Germinal center (tissue), 1 donor: ENCODE results near the gene KDELR3.

ENCODE experiments used
- DNase-seq: peaks from one replicate; pipeline ENCODE4 v3.0.0; 2012; ENCODE audit warnings: mixed read lengths, low spot score

Gene KDELR3

DNA sequence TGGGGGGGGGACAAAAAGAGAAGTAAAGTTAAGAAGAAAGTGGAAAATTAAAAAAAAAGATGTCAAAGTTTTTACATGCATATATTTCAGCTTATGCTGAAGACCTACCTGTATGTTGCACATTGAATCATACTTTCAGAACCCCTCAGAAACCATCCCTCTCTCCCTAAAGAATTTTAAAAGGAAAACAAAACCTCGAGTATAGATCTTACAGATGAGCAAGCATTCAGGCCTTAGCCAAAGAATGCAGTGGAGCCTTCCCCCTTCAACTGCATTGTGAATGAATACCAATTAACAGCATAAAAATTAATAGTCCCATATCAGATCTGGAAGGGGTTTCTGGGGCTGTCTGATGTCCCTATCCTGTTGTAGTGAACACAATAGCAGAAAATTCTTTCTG is 16.3 kb downstream of the KDELR3 start:
- no peak for DNase-seq

DNA sequence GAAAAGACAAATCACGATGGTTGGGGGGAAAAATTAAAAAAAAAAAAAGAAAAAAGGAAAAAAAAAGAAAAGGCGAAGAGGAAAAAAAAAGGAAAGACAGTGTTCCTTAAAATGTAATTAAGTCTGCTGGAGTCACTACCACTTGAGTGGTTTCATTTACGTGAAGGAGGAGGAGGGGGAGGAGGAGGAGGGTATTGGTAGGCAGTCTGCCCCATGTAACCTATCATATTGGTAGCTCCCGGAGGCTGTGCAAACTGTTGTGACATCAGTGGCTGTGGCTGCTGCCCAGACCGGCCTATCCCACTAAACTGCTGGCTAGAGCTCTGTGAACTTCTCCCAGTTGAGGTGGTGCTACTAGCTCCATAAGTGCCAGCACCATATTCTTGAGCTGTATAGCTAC is 17.9 kb downstream of the KDELR3 start:
- DNase-seq, result no peak

DNA sequence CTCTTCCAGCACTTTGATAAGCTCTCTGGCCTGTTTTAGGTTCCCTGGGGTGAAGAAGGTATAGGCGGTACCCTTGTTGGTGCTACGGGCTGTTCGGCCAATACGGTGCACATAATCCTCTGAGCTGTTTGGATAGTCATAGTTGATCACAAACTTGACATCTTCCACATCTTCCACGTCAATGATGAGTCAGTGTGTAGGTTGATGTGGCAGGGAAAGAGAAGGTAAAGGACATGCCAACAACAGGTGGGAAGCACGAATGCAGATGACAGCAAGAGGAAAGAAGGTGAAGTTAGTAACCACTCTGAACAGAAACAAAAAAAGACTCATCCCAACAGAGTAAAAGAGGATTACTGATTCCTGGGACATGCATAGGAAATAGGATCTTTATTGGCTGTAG is 20.1 kb downstream of the KDELR3 start:
- no peak for DNase-seq

DNA sequence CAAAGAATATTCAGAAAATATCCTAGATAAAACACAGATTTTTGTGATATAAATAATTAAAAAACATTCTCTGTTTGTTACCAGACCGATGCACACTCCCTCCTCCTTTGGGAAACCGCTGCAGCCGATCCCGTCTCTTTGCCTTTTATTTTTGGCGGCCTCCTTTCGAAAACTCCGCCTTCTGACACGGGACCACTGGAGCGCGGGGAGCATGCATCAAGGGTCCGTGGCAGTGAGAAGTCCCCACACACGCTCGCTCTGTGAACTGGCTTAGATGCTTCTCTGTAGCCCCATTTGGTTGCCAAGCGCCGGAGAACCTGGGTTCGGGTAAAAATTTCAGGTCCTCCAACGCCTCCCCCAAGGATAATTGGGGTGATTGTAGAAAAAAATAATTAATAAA is 21.2 kb downstream of the KDELR3 start:
- DNase-seq, result no peak

DNA sequence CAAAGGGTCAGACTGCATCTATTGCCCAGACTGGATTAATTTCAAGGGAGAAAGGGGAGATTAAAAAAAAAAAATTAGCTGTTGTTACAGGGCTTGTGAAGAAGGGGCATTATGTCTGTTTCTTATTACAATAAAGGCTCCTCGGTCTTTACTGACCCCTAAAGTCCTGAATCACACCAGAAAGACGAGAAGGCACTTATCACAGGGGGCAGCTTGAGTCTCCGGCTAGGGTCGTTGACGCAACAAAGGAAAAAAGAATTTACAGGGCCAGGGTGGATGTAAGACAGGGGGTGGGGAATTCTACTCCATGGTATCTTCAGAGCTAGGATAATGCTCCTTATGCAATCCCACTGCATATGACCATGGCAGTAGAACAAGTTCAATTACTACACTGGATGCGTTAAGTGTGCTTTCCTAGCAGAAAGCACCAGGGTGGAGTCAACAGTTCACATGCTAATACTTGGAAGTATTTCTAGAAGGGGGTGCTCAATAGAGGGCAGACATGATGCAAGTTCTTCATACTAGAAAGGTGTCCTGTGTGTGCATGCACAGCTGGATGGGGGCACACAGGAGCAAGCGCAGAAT is 21.8 kb downstream of the KDELR3 start:
- no peak for DNase-seq

GRCh38 chr22:38490475-38490874 is 22.6 kb downstream of the KDELR3 start:
- no peak for DNase-seq

DNA sequence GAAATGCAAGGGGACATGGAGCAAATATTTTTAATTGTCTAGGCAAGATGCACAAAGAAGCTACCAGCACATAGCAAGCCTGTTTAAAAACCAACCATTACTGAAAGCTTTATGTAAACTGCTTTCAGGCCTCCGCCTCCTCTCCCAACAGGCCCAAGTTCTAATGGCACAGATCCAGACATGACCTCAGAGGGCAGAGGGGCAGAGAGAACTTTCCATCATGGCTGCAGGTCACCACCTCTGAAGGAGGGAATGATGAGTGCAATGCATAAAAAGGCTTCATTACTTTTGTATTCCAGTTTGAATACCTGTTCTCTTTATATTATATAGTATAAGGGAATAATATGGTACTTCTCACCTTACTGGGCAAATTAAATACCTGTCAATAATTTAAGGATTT is 23.0 kb downstream of the KDELR3 start:
- DNase-seq, result no peak

GRCh38 chr22:38491707-38492348 is 23.9 kb downstream of the KDELR3 start:
- DNase-seq, result no peak

DNA sequence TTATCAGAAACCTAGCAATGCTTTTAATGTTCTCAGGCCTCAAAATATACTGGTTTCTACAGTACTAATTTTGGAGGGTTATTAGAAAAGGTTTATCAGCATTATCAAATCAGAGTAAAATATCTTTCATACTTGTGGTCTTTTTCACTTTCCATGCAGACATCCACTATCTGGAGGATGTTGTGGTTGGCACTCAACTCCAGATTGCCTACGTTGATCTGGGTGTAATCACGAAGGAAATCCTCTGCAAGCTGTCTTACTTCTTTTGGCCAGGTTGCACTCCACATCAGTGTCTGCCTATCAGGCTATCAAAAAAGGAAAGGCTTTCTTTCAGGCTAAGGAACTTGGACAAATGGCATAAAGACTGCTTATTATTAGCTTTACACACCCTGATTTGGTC is 26.6 kb downstream of the KDELR3 start:
- no peak for DNase-seq

- no peak for DNase-seq
Observed at GRCh38 chr22:38494939-38495338, 27.0 kb downstream of the KDELR3 start.

- DNase-seq, result no peak
Observed at GRCh38 chr22:38497869-38498268, 30.0 kb downstream of the KDELR3 start.

GRCh38 chr22:38501797-38502672 is 34.1 kb downstream of the KDELR3 start:
- DNase-seq, result no peak

DNA sequence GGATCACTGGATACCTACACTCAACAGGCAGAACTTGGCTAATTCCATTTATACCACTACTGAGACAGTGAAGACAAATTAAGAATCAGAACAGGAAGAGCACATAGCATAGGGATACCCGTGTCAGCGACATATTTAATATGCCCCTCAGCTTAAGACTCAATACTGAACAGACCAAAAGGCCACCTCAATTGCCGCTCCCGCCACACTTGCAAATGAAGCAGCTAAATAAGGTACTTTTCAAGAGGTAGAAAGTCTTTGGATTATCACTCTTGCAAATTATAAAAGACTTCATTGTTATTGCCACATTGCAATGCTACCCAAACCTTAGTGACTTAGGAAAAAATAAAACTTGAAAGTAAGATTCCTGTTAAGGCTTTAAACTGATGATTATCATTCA is 35.1 kb downstream of the KDELR3 start:
- no peak for DNase-seq

- DNase-seq, result peak; percentile 13
Observed at GRCh38 chr22:38504731-38505540, 37.0 kb downstream of the KDELR3 start.

- peak; percentile 71 for DNase-seq
Observed at GRCh38 chr22:38505541-38506117, 37.7 kb downstream of the KDELR3 start.

DNA sequence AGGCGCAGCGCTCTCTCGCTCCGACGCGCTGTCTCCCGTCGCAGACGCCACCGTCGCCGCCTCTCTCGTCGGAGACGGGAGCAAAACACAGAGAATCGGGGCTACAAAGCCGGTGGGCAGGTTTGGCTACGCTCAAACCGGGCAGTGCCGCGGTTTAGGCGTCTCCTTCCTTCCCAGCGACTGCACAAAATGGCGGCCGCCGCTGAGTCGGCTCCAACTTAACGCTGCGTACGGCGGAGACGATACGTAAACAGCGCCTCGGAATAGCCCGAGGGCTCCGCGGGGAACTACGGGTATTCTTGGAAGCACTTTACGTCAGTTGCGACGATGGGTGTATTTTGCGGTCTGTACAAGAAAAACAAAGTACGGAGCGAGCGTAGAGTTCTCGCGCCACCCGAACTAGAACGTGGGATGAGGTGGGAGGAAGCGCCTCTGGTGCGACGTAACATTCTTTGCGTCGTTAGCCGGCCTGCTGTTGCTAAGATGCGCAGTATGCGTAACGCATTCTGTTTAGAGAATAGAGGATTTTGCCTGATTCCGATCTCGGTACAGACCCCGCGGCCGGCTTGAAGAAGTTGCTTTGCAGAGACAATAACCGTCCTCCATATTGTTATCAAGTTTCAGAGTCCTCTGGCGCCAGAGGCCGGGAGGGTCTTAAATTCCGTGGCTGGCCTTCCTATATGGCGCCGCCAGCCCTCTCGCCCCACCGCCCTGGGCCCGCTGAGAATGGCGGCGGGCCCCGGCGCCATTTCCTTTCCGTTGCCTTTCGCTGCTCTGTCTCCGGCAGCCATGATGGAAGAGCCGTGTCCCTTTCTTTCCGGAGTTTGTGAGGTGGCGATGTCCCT is 38.4 kb downstream of the KDELR3 start, which contains the start of gene DDX17:
Gene DDX17, minus strand, starts transcription at position 194 of the 845 bp plus-strand sequence.
- peak; percentile 93 for DNase-seq

- DNase-seq, result no peak
Observed at GRCh38 chr22:38510416-38510970, 42.6 kb downstream of the KDELR3 start.

DNA sequence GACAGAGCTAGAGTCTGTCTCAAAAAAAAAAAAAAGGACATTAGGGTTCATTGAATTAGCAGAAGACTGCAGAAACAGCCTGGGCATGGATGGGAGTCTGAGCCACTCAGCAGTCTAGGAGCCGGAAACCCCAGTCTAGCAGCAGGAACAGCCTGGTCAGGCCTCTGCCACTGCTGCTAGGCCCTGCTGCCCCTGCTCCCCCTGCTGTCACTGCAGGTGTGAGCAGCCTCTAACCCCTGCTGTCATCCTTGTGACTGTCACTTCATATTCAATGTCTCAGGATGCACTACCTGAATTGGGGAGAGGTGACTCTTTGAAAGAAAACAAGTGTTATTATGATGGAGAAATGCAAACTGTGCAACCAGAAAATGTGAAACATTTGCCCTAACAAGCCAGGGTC is 45.2 kb downstream of the KDELR3 start:
- DNase-seq, result peak; percentile 54

DNA sequence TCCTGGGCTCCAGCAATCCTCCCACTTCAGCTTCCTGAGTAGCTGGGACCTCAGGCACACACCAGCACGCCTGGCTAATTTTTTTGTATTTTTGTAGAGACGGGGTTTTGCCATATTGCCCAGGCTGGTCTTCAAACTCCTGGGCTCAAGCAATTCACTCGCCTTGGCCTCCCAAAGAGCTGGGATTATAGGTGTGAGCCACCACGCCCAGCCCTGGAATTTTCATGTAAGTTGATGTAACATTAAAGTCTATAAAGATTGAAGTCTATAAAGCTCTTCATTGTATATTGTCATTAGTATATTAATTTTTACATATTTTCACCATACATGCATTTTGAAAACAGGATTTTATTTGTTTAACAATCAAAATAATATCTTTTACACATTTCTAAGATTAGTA is 50.7 kb downstream of the KDELR3 start:
- DNase-seq, result no peak

- DNase-seq, result no peak
Observed at GRCh38 chr22:38519453-38520250, 51.8 kb downstream of the KDELR3 start.
